ENCODE measurements around the gene TNFRSF1B.
A peak's percentile ranks its signal among the peaks of the same experiment; 100 is the strongest.

Gene TNFRSF1B

GRCh38 chr1:12159816-12160215, 7.0 kb upstream of the TNFRSF1B start:
- peaks cover 29% of the 10 kb centered on the region for H3K4me1 ChIP-seq (ENCODE audit: control insufficient read depth, insufficient read depth, low read length)
- H3K27me3 ChIP-seq (ENCODE audit: control insufficient read depth, insufficient read depth, low read length) = peaks cover 2% of the 10 kb centered on the region; the same call in 1 of the 2 replicates
- no peak overlapping the region for H3K4me3 ChIP-seq (ENCODE audit: low read depth, low read length)
- no peak overlapping the region for H3K27ac ChIP-seq (ENCODE audit: low read depth, low read length)
- no peaks in the 10 kb centered on the region for H3K36me3 ChIP-seq (ENCODE audit: control insufficient read depth, insufficient read depth, low read length)
- no peak overlapping the region for H3K9ac ChIP-seq (ENCODE audit: low read length)
- H3K9me3 ChIP-seq (ENCODE audit: control insufficient read depth, insufficient read depth, low read depth, low read length) = no peaks in the 10 kb centered on the region

DNA sequence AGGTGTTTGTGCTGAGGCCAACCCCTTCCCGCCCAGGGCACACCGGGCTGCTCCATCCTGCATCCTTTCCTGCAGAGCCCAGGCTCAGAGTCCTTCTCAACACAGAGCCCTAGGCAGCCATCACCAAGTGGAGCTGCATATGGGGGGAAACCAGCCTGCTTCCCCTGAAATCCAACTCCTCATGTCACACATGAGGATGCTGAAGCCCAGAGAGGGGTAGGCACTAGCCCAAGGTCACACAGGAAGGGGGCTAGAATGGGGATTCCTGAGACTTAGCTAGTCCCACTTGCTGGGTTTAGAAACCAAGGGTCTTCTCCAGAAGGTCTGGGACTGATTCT, 5.5 kb upstream of the TNFRSF1B start:
- no peak overlapping the region for H3K9ac ChIP-seq (ENCODE audit: low read length)
- H3K9me3 ChIP-seq (ENCODE audit: control insufficient read depth, insufficient read depth, low read depth, low read length) = no peaks in the 10 kb centered on the region
- H3K4me1 ChIP-seq (ENCODE audit: control insufficient read depth, insufficient read depth, low read length) = peaks cover 29% of the 10 kb centered on the region
- no peaks in the 10 kb centered on the region for H3K36me3 ChIP-seq (ENCODE audit: control insufficient read depth, insufficient read depth, low read length)
- no peak overlapping the region for H3K4me3 ChIP-seq (ENCODE audit: low read depth, low read length)
- H3K27ac ChIP-seq (ENCODE audit: low read depth, low read length) = no peak overlapping the region; the same call in 1 of the 2 replicates
- peaks cover 9% of the 10 kb centered on the region; the same call in 1 of the 2 replicates for H3K27me3 ChIP-seq (ENCODE audit: control insufficient read depth, insufficient read depth, low read length)

DNA sequence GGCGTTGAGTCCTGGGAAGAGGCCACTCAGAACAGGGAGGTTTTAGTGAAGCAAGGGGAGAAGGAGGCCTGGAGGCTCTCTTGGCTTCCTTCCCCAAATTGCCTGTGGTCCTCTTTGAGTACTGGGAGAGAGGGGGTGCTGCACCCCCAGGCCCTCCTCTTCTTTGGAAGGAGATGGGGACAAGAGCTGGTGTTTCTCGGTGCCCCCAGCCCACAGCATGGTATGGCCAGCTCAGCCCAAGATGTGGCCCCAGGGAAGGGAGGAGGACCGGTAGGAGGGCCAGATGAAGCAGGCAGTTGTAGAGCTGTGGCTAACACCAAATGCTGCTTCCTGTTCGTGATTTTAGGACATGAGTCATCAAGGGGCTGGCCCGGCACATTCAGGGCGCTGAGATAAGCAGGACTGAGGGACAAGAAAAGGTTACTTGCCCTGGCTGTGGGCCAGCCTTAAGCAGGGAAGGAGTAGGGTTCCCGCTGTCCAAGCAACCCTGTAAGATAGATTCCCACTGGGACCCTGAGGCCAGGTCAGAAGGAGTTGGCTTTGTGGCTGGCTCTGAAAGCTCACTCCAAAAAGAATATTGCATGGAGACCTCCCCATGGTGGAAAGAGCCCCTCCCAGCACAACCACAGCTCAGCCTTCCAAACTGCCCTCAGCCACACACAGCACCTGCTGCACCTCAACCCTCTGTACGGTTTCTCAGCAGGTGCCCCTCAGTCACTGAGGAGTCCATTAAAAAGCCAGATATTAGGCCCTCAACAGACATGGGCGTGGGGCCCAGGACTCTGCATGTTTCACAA, 4.9 kb upstream of the TNFRSF1B start:
- Histone ChIP-seq H3K4me1 (ENCODE audit: control insufficient read depth, insufficient read depth, low read length) (peaks cover 29% of the 10 kb centered on the region), H3K9ac (ENCODE audit: low read length) (peak overlapping the region; percentile 27), H3K27ac (ENCODE audit: low read depth, low read length) (no peak overlapping the region; the same call in 1 of the 2 replicates), H3K4me3 (ENCODE audit: low read depth, low read length) (no peak overlapping the region), H3K36me3 (ENCODE audit: control insufficient read depth, insufficient read depth, low read length) (no peaks in the 10 kb centered on the region), H3K9me3 (ENCODE audit: control insufficient read depth, insufficient read depth, low read depth, low read length) (no peaks in the 10 kb centered on the region), H3K27me3 (ENCODE audit: control insufficient read depth, insufficient read depth, low read length) (peaks cover 14% of the 10 kb centered on the region)

DNA sequence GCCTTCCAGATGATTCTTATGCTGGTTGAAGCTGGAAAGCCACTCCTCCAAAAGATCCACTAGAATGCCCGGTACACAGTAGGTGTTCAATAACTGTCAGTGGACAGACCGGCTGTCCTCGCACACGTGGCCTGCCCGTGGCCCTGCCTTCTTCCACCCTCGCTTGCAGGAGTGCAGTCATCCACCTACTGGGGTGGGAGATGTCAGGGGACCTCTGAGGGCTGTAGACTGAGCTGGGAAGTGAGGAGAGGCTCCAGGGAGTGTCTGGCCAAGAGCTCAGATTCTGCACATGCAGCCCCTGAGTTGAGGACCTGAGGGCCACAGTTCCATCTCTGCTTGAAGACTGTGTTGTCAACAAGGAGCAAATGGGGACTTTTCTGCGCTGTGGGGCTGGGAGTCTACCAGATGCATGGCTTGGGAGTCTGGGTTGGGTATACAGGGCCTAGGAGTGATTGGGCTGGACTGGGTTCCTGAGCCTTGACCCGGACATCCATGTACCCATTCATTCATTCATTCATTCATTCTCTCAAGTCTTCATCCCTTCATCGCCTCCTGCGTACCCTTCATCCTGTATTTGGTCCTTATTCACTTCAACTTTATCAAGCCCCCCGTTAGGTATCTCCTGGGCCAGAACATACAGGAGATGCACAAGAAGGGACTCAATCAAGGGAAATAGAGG, 4.2 kb upstream of the TNFRSF1B start:
- Histone ChIP-seq H3K27me3 (ENCODE audit: control insufficient read depth, insufficient read depth, low read length) (peaks cover 21% of the 10 kb centered on the region), H3K27ac (ENCODE audit: low read depth, low read length) (no peak overlapping the region), H3K36me3 (ENCODE audit: control insufficient read depth, insufficient read depth, low read length) (no peaks in the 10 kb centered on the region), H3K4me3 (ENCODE audit: low read depth, low read length) (no peak overlapping the region), H3K4me1 (ENCODE audit: control insufficient read depth, insufficient read depth, low read length) (peaks cover 31% of the 10 kb centered on the region), H3K9ac (ENCODE audit: low read length) (no peak overlapping the region), H3K9me3 (ENCODE audit: control insufficient read depth, insufficient read depth, low read depth, low read length) (no peaks in the 10 kb centered on the region)

DNA sequence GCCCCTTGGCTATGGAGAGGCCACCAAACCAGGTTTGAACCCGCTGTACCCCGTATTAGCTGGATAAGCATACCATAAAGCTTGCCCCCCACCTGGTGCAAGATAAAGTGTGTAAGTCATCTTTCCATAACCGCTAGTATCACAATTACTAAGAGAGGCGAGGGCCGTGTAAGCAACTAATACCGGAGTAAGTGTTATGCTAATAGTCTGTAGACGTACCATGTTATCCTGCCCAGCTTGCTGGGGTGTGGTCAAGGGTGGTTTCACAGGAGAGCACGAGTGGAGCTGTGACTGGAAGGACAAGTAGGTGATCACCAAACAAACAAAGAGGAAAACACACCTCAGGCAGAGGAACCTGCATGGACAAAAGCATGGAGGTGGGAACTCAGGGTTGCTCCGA, 3.6 kb upstream of the TNFRSF1B start:
- H3K4me3 ChIP-seq (ENCODE audit: low read depth, low read length) = no peak overlapping the region
- peaks cover 32% of the 10 kb centered on the region for H3K4me1 ChIP-seq (ENCODE audit: control insufficient read depth, insufficient read depth, low read length)
- H3K36me3 ChIP-seq (ENCODE audit: control insufficient read depth, insufficient read depth, low read length) = no peaks in the 10 kb centered on the region
- H3K9me3 ChIP-seq (ENCODE audit: control insufficient read depth, insufficient read depth, low read depth, low read length) = no peaks in the 10 kb centered on the region
- no peak overlapping the region for H3K9ac ChIP-seq (ENCODE audit: low read length)
- no peak overlapping the region for H3K27ac ChIP-seq (ENCODE audit: low read depth, low read length)
- H3K27me3 ChIP-seq (ENCODE audit: control insufficient read depth, insufficient read depth, low read length) = peaks cover 28% of the 10 kb centered on the region

DNA sequence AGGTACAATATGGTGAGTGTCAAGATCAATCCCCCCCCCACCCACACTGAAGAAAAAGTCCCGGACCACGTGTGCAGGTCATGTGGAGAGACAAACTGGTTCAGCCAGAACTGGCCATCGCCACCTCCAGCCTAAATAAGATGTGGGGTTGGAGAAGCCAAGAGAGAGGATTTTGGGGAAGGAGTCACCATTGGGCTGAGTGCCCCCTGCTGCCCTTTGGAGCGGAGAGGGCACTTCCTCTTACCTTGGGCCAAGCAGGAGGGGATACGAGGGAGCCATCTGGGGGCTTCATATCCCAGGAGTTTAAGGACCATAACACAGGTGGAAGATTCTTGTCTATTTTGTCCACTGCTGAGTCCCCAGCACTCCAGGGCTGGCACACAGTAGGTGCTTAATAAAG, 2.6 kb upstream of the TNFRSF1B start:
- Histone ChIP-seq H3K27me3 (ENCODE audit: control insufficient read depth, insufficient read depth, low read length) (peaks cover 35% of the 10 kb centered on the region), H3K4me3 (ENCODE audit: low read depth, low read length) (no peak overlapping the region), H3K36me3 (ENCODE audit: control insufficient read depth, insufficient read depth, low read length) (no peaks in the 10 kb centered on the region), H3K27ac (ENCODE audit: low read depth, low read length) (no peak overlapping the region), H3K4me1 (ENCODE audit: control insufficient read depth, insufficient read depth, low read length) (peaks cover 35% of the 10 kb centered on the region; the same call in 1 of the 2 replicates), H3K9ac (ENCODE audit: low read length) (no peak overlapping the region), H3K9me3 (ENCODE audit: control insufficient read depth, insufficient read depth, low read depth, low read length) (no peaks in the 10 kb centered on the region)

GRCh38 chr1:12165342-12165741, 1.4 kb upstream of the TNFRSF1B start:
- Histone ChIP-seq H3K9me3 (ENCODE audit: control insufficient read depth, insufficient read depth, low read depth, low read length) (no peaks in the 10 kb centered on the region), H3K4me3 (ENCODE audit: low read depth, low read length) (no peak overlapping the region), H3K36me3 (ENCODE audit: control insufficient read depth, insufficient read depth, low read length) (no peaks in the 10 kb centered on the region), H3K4me1 (ENCODE audit: control insufficient read depth, insufficient read depth, low read length) (peaks cover 35% of the 10 kb centered on the region; the same call in 1 of the 2 replicates), H3K27ac (ENCODE audit: low read depth, low read length) (no peak overlapping the region), H3K27me3 (ENCODE audit: control insufficient read depth, insufficient read depth, low read length) (peaks cover 35% of the 10 kb centered on the region), H3K9ac (ENCODE audit: low read length) (no peak overlapping the region)

- Histone ChIP-seq H3K27ac (ENCODE audit: low read depth, low read length) (no peak overlapping the region), H3K27me3 (ENCODE audit: control insufficient read depth, insufficient read depth, low read length) (peaks cover 35% of the 10 kb centered on the region), H3K36me3 (ENCODE audit: control insufficient read depth, insufficient read depth, low read length) (no peaks in the 10 kb centered on the region), H3K9ac (ENCODE audit: low read length) (no peak overlapping the region), H3K4me1 (ENCODE audit: control insufficient read depth, insufficient read depth, low read length) (peaks cover 20% of the 10 kb centered on the region; the same call in 1 of the 2 replicates), H3K4me3 (ENCODE audit: low read depth, low read length) (peak overlapping the region; percentile 51), H3K9me3 (ENCODE audit: control insufficient read depth, insufficient read depth, low read depth, low read length) (no peaks in the 10 kb centered on the region)
Observed at GRCh38 chr1:12167493-12168429, 970 bp downstream of the TNFRSF1B start.

- Histone ChIP-seq H3K9me3 (ENCODE audit: control insufficient read depth, insufficient read depth, low read depth, low read length) (no peaks in the 10 kb centered on the region), H3K27me3 (ENCODE audit: control insufficient read depth, insufficient read depth, low read length) (peaks cover 35% of the 10 kb centered on the region), H3K36me3 (ENCODE audit: control insufficient read depth, insufficient read depth, low read length) (no peaks in the 10 kb centered on the region), H3K9ac (ENCODE audit: low read length) (no peak overlapping the region), H3K4me1 (ENCODE audit: control insufficient read depth, insufficient read depth, low read length) (peaks cover 20% of the 10 kb centered on the region; the same call in 1 of the 2 replicates), H3K27ac (ENCODE audit: low read depth, low read length) (no peak overlapping the region), H3K4me3 (ENCODE audit: low read depth, low read length) (no peak overlapping the region; the same call in 1 of the 2 replicates)
Observed at GRCh38 chr1:12168451-12169160, 1.8 kb downstream of the TNFRSF1B start.

GRCh38 chr1:12169442-12170135, 2.8 kb downstream of the TNFRSF1B start:
- no peak overlapping the region for H3K27ac ChIP-seq (ENCODE audit: low read depth, low read length)
- no peak overlapping the region for H3K9ac ChIP-seq (ENCODE audit: low read length)
- H3K4me3 ChIP-seq (ENCODE audit: low read depth, low read length) = no peak overlapping the region
- H3K9me3 ChIP-seq (ENCODE audit: control insufficient read depth, insufficient read depth, low read depth, low read length) = no peaks in the 10 kb centered on the region
- H3K36me3 ChIP-seq (ENCODE audit: control insufficient read depth, insufficient read depth, low read length) = no peaks in the 10 kb centered on the region
- H3K4me1 ChIP-seq (ENCODE audit: control insufficient read depth, insufficient read depth, low read length) = peaks cover 22% of the 10 kb centered on the region; the same call in 1 of the 2 replicates
- peaks cover 35% of the 10 kb centered on the region for H3K27me3 ChIP-seq (ENCODE audit: control insufficient read depth, insufficient read depth, low read length)

All from HUES6 (cell line).